Lower leg skin (tissue), 4 donors: ENCODE results near the gene MGAT4A. TPM values are rescaled to one million over a fixed set of nuclear protein-coding genes. Genes with fewer than 3 reads are reported as not detected.

Source experiments
- DNase-seq, 2 donors: peaks; one replicate each; pipeline ENCODE4 v3.0.0-alpha.2; 2019; ENCODE audit warnings: low spot score in 2 of 2
- H3K4me3 ChIP-seq: fragments of 200-600 bp; sonication (generic); 2 replicates; pipeline ENCODE4 v1.5.1; 2017; ENCODE audit warnings: mild to moderate bottlenecking, low read depth; ENCODE audit not compliant: poor library complexity, severe bottlenecking
- POLR2A ChIP-seq, 2 donors: fragments of 450-650 bp; IDR thresholded peaks; one replicate each; pipeline ENCODE4 v1.6.1; 2016 to 2017; ENCODE audit warnings: antibody characterized with exemption in 2 of 2, mild to moderate bottlenecking in 1 of 2, moderate library complexity in 1 of 2
- WGBS, 2 donors: methylation state at CpG; one replicate each; pipeline ENCODE4 v1.1.5; 2018; 5-methylcytosine and 5-hydroxymethylcytosine counted together
- intact Hi-C: fragments of 100-400 bp; cut with DNase I; formaldehyde crosslinking; loops from one replicate; pipeline ENCODE4 v1.15.0; 2023; ENCODE audit warnings: low total_unique reads
- total RNA-seq, 4 donors: library from RNA; depleted of rRNA; stranded (reverse); fragments of >200 nt; gene quantifications; one replicate each; pipeline ENCODE4 v1.1.0, GENCODE V29; 2016
- TF ChIP-seq, protein P1 (sequence below), 3 donors: fragments of 450-650 bp; IDR thresholded peaks; one replicate each; pipeline ENCODE4 v1.5.1; 2016; ENCODE audit warnings: antibody characterized with exemption in 3 of 3, mild to moderate bottlenecking in 3 of 3, moderate library complexity in 2 of 3

Gene MGAT4A
- 10 to 100 TPM in 3 of 4 donors, 1 to 10 TPM in 1; 7.3 to 24.9 (median 14.2) TPM for total RNA-seq

DNA sequence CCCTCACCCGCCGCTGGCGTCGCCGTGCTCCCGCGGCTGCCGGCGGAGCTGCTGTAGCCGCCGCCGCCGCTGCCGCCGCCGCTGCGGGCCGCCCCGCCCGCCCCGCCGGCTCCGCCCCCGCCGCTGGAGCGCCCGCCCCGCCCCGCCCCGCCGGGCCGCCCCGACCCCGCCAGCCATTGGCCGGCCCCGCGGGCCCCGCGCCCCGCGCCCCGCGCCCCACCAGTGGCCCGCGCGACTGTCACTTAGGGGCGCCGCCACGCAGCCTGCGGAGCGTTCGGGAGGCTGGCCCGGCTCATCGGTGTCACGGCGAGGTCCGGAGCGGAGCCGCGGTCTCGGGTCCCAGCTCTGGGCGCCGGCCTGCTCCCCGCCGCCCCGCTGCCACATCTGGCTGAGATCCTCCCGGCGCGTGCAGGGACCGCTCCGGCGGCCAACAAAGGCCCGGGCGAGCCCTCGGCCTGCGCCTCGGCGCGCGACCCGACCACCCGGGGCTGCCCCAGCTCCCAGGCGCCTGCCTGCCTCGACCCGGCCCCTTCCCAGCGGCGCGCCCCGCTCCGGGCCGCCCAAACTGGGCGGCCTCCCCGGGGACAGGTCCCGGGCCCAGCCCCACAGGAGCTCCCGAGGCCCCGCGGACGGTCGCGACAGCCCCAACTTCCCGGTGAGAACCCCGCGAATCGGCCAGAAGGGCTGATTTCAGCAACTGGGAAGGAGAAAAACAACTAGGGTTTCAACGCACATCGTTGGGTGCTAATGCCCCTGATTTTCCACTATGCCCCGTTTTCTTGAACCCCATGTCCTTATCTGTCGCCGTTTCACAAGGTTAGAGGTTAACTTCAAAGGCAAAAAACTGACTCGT lies at the start of gene MGAT4A:
Gene MGAT4A, minus strand, starts transcription at position 92 of the 853 bp plus-strand sequence. CDS start 4,800 bp downstream, outside the sequence.
- 2 to 3% methylated on average over 17 to 21 of the region's 110 CpGs for WGBS, 2 donors
- TF ChIP-seq, protein P1, sequence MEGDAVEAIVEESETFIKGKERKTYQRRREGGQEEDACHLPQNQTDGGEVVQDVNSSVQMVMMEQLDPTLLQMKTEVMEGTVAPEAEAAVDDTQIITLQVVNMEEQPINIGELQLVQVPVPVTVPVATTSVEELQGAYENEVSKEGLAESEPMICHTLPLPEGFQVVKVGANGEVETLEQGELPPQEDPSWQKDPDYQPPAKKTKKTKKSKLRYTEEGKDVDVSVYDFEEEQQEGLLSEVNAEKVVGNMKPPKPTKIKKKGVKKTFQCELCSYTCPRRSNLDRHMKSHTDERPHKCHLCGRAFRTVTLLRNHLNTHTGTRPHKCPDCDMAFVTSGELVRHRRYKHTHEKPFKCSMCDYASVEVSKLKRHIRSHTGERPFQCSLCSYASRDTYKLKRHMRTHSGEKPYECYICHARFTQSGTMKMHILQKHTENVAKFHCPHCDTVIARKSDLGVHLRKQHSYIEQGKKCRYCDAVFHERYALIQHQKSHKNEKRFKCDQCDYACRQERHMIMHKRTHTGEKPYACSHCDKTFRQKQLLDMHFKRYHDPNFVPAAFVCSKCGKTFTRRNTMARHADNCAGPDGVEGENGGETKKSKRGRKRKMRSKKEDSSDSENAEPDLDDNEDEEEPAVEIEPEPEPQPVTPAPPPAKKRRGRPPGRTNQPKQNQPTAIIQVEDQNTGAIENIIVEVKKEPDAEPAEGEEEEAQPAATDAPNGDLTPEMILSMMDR (IDR thresholded peaks at IDR 0.05) = no peak
- no peak for TF ChIP-seq POLR2A (IDR thresholded peaks at IDR 0.05)
- intact Hi-C loops = no loop called here
- peak; percentile 34 to 93 for DNase-seq
- peak within 1 kb of the TSS; percentile 67 for H3K4me3 ChIP-seq

DNA sequence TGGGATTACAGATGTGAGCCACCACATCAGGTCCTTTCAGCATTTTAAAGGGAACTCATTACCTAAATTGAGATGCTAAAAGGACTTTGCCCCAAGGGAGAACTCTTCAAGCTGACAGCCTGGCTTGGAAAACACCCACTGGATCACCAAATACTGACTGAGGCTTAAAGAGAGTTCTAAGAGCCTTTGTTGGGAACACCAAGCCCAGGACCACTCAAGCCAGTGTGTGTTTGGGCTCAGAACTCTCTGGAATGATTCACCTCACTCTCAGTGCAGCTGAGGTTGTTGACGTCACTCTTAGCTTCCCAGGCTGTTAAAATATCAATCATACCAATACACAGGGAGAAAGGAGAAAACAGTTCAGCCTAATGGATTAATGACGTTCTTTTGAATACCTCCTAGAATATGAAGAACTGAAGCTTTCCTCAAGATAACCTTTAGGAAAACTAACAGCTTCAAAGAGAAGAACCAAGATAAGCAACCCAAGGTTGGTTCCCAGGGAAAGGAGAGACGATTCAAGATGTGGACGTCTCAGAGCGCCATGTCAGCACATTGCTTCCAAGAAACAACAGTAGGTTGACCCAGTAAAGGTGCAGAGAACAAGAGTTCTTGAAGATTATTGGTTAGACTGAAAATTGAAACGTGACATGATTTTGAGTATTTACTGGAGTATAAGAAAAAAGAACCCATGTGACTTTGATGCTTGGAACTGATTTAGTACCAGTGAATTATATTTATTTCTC lies 48.0 kb upstream of the MGAT4A start:
- intact Hi-C loops = no loop called here

DNA sequence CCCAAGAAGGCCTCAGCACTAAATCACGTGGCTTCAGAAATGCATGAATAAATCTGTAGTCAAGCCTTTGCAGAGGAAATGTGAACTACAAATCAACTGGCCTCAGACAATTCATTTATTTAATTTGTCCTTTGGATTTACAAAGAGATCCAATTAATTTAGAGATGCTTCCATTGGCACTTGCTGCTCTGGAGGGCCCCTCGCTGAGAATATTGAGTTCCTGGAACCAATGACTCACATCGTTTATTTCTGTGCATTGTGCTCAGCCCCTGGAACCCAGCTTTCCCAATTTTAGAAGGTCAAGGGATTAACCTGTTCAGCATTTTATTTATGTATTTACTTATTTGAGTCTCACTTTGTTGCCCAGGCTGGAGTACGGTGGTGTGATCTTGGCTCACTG lies 47.2 kb upstream of the MGAT4A start:
- no peak for TF ChIP-seq POLR2A (IDR thresholded peaks at IDR 0.05)
- TF ChIP-seq, protein P1 (IDR thresholded peaks at IDR 0.05) = no peak
- DNase-seq = no peak
- H3K4me3 ChIP-seq = no peak overlapping the region
- 78 to 85% methylated on average over 4 of the region's 4 CpGs for WGBS, 2 donors
- intact Hi-C loops = no loop called here

More for the DNA sequence above, 48.0 kb upstream of the MGAT4A start:
- TF ChIP-seq, protein P1 (IDR thresholded peaks at IDR 0.05) = no peak
- no peak for TF ChIP-seq POLR2A (IDR thresholded peaks at IDR 0.05)
- DNase-seq = no peak
- no peak overlapping the region for H3K4me3 ChIP-seq
- 87 to 94% methylated on average over 6 of the region's 6 CpGs for WGBS, 2 donors

DNA sequence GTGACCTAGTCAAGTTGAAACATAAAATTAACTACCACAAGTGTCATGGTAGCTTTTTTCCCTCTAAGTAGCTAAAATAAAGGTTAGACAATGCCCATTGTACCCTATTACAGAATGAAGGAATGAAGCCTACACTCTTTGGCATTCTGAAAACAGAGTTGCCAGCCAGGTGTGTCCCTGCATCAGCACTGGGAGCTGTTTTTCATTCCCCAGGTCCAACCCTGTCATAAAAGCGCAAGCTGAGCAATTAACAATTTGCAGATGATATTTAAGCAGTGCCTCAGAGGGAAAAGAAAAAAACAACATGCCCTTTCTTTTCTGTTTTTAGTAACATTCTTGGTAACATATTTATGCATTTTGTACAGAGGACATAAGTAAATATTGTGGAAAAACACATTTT lies 46.8 kb upstream of the MGAT4A start:
- WGBS, 2 donors = 83 to 97% methylated on average over 1 of the region's 1 CpG
- H3K4me3 ChIP-seq = no peak overlapping the region
- intact Hi-C loops = no loop called here
- DNase-seq = no peak
- TF ChIP-seq, protein P1 (IDR thresholded peaks at IDR 0.05) = no peak
- no peak for TF ChIP-seq POLR2A (IDR thresholded peaks at IDR 0.05)

DNA sequence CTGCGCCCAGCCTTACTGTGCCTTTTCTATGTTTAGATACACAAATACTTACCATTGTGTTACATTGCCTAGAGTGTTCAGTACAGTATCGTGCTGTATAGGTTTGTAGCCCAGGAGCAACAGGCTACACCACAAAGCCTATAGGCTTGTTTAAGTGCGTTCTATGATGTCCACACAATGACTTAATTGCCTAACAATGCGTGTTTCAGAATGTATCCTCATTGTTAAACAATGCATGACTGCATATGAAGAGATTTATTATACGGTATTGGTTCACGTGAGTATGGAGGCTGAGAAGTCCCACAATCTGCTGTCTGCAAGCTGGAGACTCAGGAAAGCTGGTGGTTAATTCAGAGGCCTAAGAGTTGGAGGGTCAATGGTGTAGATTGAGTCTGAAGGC lies 46.1 kb upstream of the MGAT4A start:
- H3K4me3 ChIP-seq = no peak overlapping the region
- WGBS, 2 donors = 98 to 99% methylated on average over 6 of the region's 6 CpGs
- no peak for DNase-seq
- intact Hi-C loops = no loop called here
- TF ChIP-seq POLR2A (IDR thresholded peaks at IDR 0.05) = no peak

DNA sequence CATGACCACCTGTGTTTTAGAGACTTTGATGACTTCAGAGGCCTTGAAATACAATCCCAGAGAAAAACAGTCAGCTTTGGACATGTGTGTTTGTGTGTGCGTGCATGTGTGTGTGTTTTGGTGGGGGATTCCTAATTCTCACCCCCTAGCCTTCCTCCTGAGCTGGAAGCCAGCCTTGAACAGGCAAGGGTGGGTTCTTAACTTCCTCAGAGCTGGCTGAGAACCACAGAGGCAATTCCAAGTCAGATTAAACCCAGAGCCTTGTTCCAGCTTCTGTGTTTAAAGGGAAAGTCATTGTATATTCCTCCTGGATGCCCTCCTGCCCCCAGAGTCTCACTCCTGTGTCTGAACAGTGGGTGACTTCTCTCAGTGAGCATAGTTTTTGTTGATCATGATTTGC lies 45.2 kb upstream of the MGAT4A start:
- no peak overlapping the region for H3K4me3 ChIP-seq
- TF ChIP-seq, protein P1 (IDR thresholded peaks at IDR 0.05) = no peak
- no peak for TF ChIP-seq POLR2A (IDR thresholded peaks at IDR 0.05)
- no peak for DNase-seq
- 55 to 85% methylated on average over 1 of the region's 1 CpG for WGBS, 2 donors
- intact Hi-C loops = no loop called here
